ENCODE measurements around the gene KDELR3.

Gene KDELR3

DNA sequence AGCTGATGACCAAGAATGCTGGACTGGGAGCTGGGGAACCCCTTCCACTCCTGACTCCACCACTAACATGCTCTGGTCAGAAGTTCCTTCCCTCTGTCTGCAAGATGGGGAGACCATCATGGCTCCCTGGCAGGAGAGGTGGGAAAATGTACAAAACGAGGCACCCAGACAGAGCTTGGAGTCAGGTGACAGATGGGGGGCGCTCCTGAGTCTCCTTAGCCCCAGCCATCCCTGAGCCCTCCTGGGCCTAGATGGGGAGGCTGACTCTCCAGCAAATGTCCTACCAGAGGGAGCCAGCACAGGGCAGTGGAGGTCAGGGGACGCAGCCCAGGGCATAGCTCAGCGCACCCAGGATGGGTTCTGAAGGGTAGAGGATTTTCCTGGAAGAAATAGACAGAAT, 32.9 kb upstream of the KDELR3 start:
- no peaks in the 10 kb centered on the region for H3K4me1 ChIP-seq
- no peak for DNase-seq
- no peaks in the 10 kb centered on the region for H3K9me3 ChIP-seq
- H3K4me3 ChIP-seq (ENCODE audit: low read depth, low read length) = no peak overlapping the region
- TF ChIP-seq, protein P1, sequence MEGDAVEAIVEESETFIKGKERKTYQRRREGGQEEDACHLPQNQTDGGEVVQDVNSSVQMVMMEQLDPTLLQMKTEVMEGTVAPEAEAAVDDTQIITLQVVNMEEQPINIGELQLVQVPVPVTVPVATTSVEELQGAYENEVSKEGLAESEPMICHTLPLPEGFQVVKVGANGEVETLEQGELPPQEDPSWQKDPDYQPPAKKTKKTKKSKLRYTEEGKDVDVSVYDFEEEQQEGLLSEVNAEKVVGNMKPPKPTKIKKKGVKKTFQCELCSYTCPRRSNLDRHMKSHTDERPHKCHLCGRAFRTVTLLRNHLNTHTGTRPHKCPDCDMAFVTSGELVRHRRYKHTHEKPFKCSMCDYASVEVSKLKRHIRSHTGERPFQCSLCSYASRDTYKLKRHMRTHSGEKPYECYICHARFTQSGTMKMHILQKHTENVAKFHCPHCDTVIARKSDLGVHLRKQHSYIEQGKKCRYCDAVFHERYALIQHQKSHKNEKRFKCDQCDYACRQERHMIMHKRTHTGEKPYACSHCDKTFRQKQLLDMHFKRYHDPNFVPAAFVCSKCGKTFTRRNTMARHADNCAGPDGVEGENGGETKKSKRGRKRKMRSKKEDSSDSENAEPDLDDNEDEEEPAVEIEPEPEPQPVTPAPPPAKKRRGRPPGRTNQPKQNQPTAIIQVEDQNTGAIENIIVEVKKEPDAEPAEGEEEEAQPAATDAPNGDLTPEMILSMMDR (IDR thresholded peaks at IDR 0.05; ENCODE audit: low read depth, low read length) = no peak
- H3K27me3 ChIP-seq = no peaks in the 10 kb centered on the region
- no peaks in the 10 kb centered on the region for H3K36me3 ChIP-seq

DNA sequence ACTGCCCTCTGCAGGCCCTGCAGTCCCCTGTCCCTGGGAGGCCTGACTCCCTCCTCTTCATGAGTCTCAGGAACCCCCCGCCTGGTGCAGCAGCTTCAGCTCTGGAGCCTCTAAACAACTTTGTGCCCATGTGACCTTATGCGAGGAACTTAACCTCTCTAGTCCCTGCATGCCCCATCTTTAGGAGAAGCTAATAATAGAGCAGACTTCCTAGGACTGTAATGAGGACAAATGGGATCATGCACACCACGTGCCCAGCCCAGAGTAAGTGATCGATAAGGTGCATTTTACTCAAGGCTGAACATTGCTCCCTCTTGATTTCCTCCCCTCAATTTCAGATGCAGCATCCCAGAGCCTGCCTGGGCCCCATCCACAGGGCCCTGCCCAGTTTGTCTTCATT, 31.9 kb upstream of the KDELR3 start:
- no peaks in the 10 kb centered on the region for H3K4me1 ChIP-seq
- no peaks in the 10 kb centered on the region for H3K36me3 ChIP-seq
- no peak for DNase-seq
- no peak overlapping the region for H3K4me3 ChIP-seq (ENCODE audit: low read depth, low read length)
- no peaks in the 10 kb centered on the region for H3K9me3 ChIP-seq
- TF ChIP-seq, protein P1 (IDR thresholded peaks at IDR 0.05; ENCODE audit: low read depth, low read length) = no peak
- H3K27me3 ChIP-seq = no peaks in the 10 kb centered on the region

DNA sequence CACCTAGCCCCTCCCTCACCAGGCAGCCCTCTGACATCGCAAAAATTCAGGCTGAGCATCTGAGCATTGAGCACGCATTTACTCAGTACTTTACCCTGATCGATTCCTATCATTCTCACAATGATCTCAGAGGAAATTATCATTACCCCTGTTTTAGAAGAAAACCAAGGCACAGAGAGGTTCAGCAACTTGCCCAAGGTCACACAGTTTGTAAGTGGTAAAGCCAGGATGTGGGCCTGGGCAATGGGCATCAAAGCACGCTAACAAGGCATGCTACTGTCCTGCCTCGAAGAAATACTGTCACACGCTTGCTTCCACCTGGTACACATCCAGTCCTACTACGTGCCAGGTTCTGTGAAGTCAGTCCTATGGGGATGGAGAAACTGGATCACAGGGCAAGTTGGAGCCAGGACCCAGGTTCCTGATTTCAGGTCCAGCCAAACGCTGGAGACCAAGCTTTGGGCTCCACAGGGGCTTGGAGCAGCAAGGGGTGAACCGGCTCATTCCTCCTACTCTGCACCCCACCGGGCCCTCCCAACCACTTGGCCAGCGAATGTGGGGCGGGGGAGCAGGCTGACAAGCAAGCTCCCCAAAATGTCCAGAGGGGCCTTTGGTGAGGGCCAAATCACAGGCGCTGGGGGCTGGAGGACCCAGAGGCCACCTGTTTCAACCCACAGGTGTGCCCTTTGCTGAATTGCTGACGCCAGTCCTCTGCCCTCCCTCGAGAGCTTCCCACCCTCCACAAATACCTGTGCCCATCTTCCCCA, 31.1 kb upstream of the KDELR3 start:
- Histone ChIP-seq H3K4me3 (ENCODE audit: low read depth, low read length) (no peak overlapping the region), H3K9me3 (no peaks in the 10 kb centered on the region), H3K4me1 (no peaks in the 10 kb centered on the region), H3K27me3 (no peaks in the 10 kb centered on the region), H3K36me3 (no peaks in the 10 kb centered on the region)
- TF ChIP-seq, protein P1 (IDR thresholded peaks at IDR 0.05; ENCODE audit: low read depth, low read length) = no peak
- DNase-seq = no peak

DNA sequence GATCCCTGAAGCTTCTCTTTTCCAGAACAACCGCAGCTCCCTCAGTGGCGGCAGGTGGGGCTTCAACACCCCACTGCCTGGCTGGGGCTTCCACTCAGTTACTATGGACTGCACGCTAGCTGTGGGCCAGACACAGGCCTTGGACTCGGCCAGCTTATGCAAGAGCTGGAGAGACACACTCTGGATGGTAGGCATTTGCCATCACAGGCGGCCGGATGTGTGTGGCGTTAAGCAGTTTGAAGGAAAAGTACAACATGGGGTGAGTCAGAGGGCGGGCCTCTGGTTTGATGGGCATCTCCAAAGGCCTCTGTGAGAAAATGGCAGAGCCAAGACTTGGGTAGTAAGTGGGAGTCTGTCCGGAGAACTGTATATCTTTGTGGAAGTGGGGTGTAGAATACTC, 30.5 kb upstream of the KDELR3 start:
- H3K27me3 ChIP-seq = no peaks in the 10 kb centered on the region
- H3K9me3 ChIP-seq = no peaks in the 10 kb centered on the region
- no peaks in the 10 kb centered on the region for H3K36me3 ChIP-seq
- no peak overlapping the region for H3K4me3 ChIP-seq (ENCODE audit: low read depth, low read length)
- TF ChIP-seq, protein P1 (IDR thresholded peaks at IDR 0.05; ENCODE audit: low read depth, low read length) = no peak
- no peaks in the 10 kb centered on the region for H3K4me1 ChIP-seq
- DNase-seq = no peak

DNA sequence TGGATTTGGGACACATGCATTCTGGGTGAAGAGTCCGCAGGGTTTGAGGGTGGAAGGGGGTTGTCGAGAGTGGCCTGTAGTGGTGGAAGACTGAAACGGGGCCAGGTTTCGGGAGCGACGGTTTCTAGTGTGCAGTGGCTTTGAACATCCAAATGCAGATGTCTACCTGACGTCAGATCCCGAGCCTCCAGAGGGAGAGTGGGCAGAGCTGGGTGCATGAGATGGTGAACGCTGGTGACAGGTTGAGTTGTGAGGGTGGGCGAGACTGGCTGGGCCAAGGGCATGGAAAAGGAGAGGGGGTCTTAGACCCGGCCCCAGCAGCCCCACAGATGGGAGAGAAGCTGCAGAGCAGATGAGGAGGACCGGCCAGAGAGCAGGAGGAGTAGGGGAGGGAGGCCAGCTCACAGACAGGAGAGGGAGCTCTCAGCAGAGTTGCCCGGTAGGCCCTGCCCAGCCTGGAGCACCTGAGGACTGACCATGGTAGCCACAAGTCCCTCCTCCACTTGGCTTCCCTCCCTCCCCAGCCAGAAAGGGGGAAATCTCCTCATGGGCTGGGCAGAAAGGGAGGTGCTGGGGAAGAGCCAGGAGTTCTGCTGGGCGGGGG, 27.0 kb upstream of the KDELR3 start:
- DNase-seq = no peak
- TF ChIP-seq, protein P1 (IDR thresholded peaks at IDR 0.05; ENCODE audit: low read depth, low read length) = no peak
- no peaks in the 10 kb centered on the region for H3K4me1 ChIP-seq
- no peaks in the 10 kb centered on the region for H3K36me3 ChIP-seq
- no peaks in the 10 kb centered on the region for H3K9me3 ChIP-seq
- H3K4me3 ChIP-seq (ENCODE audit: low read depth, low read length) = no peak overlapping the region
- H3K27me3 ChIP-seq = no peaks in the 10 kb centered on the region

DNA sequence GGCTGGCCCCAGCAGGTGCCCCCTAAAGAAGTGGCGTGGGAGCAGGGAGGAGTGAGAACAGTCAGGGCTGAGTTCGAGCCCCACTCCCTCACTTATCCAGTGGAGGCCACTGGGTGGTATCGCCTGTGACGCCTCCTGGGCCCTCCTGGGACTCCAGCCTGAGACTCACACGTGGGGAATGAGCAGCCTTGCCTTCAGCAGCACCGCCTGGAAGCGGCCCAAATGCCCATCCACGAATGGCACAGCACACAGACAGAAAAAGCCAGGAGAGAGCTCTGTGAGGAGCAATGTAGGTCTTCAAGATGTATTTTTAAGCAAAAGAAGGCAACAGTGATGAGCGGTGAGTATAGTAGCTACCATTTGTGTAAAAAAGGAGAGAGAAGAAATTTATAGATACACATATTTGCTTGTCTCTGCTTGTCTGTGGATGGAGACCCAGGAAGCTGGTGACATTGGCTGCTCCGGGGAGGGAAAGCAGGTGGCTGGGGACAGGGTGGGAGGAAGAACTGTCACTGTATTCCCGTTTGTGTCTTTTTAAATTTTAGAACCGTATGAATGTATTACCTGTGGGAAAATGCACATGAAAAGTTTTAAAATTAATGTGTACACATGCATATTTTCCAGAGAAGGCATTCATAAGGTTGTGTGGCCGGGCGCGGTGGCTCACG, 26.1 kb upstream of the KDELR3 start:
- H3K4me1 ChIP-seq = no peaks in the 10 kb centered on the region
- no peak for DNase-seq
- H3K27me3 ChIP-seq = no peaks in the 10 kb centered on the region
- no peaks in the 10 kb centered on the region for H3K36me3 ChIP-seq
- H3K4me3 ChIP-seq (ENCODE audit: low read depth, low read length) = no peak overlapping the region
- TF ChIP-seq, protein P1 (IDR thresholded peaks at IDR 0.05; ENCODE audit: low read depth, low read length) = no peak
- no peaks in the 10 kb centered on the region for H3K9me3 ChIP-seq

Measured in BE2C (cell line).